Mesenchymal stem cell (in vitro differentiated cells and primary cell): ENCODE measurements around the gene ITPKB.
"Not testable (repeated sequence)": the region's sequence is repeated elsewhere in the genome, so short reads cannot be mapped to it uniquely, and the experiment has no call there.

Experiments used
- DNase-seq: peaks from one replicate; pipeline ENCODE4 v3.0.0-alpha.2; 2013
- H2AFZ ChIP-seq: one replicate; pipeline ENCODE4 v1.6.1; 2013; ENCODE audit warnings: low read depth, mild to moderate bottlenecking, control low read depth, inconsistent platforms, low read length, moderate library complexity
- H2AK5ac ChIP-seq: 2 replicates; pipeline ENCODE4 v1.6.1; 2013; ENCODE audit warnings: low read length, moderate library complexity, mild to moderate bottlenecking, inconsistent platforms; ENCODE audit not compliant: severe bottlenecking
- H2BK120ac ChIP-seq: one replicate; pipeline ENCODE4 v1.6.1; 2013; ENCODE audit warnings: low read depth, mild to moderate bottlenecking, inconsistent platforms, low read length, moderate library complexity
- H2BK12ac ChIP-seq, 2 experiments: one replicate each; pipeline ENCODE4 v1.6.1; 2013; ENCODE audit warnings: inconsistent platforms in 2 of 2, low read length in 2 of 2, mild to moderate bottlenecking in 2 of 2, moderate library complexity in 2 of 2, control low read depth in 1 of 2
- H2BK15ac ChIP-seq: one replicate; pipeline ENCODE4 v1.6.1; 2013; ENCODE audit warnings: mild to moderate bottlenecking, low read depth, inconsistent platforms; ENCODE audit not compliant: poor library complexity, severe bottlenecking
- H2BK5ac ChIP-seq: 2 replicates; pipeline ENCODE4 v1.6.1; 2013; ENCODE audit warnings: low read depth, mild to moderate bottlenecking, low read length, control low read depth, inconsistent platforms; ENCODE audit not compliant: poor library complexity, severe bottlenecking
- H3K14ac ChIP-seq, 2 experiments: one replicate each; pipeline ENCODE4 v1.6.1; 2013; ENCODE audit warnings: inconsistent platforms in 2 of 2, low read length in 2 of 2, control low read depth in 1 of 2, mild to moderate bottlenecking in 1 of 2, moderate library complexity in 1 of 2
- H3K18ac ChIP-seq, 2 experiments: one replicate each; pipeline ENCODE4 v1.6.1; 2013; ENCODE audit warnings: inconsistent platforms in 2 of 2, low read length in 2 of 2, control low read depth in 1 of 2, low read depth in 1 of 2, mild to moderate bottlenecking in 1 of 2
- H3K23ac ChIP-seq, 2 experiments: one replicate each; pipeline ENCODE4 v1.6.1; 2013; ENCODE audit warnings: inconsistent platforms in 2 of 2, low read length in 2 of 2, mild to moderate bottlenecking in 2 of 2, moderate library complexity in 2 of 2, control low read depth in 1 of 2
- H3K27ac ChIP-seq: 2 replicates; pipeline ENCODE4 v1.5.1; 2013; ENCODE audit warnings: mild to moderate bottlenecking, moderate library complexity, low read length, control low read depth, inconsistent platforms; ENCODE audit not compliant: poor library complexity, severe bottlenecking
- H3K27me3 ChIP-seq, 2 experiments: 2 replicates each; pipeline versions ENCODE4 v1.6.1 to v1.7.0; 2013; ENCODE audit warnings: low read length in 2 of 2, mild to moderate bottlenecking in 2 of 2, moderate library complexity in 2 of 2, control low read depth in 1 of 2, inconsistent platforms in 1 of 2; ENCODE audit not compliant: control insufficient read depth in 1 of 2, insufficient read depth in 1 of 2
- H3K36me3 ChIP-seq, 2 experiments: 2 replicates each; pipeline versions ENCODE4 v1.6.1 to v1.7.0; 2013; ENCODE audit warnings: low read length in 2 of 2, control low read depth in 1 of 2, inconsistent platforms in 1 of 2, low read depth in 1 of 2, mild to moderate bottlenecking in 1 of 2; ENCODE audit not compliant: insufficient read depth in 2 of 2, control insufficient read depth in 1 of 2
- H3K4ac ChIP-seq, 2 experiments: one replicate each; pipeline ENCODE4 v1.6.1; 2013; ENCODE audit warnings: inconsistent platforms in 2 of 2, low read length in 2 of 2, mild to moderate bottlenecking in 2 of 2, moderate library complexity in 2 of 2, control low read depth in 1 of 2, low read depth in 1 of 2
- H3K4me1 ChIP-seq: 2 replicates; pipeline ENCODE4 v1.6.1; 2013; ENCODE audit warnings: low read depth, low read length, control low read depth; ENCODE audit not compliant: control insufficient read depth, insufficient read depth
- H3K4me2 ChIP-seq: 2 replicates; pipeline ENCODE4 v1.6.1; 2013; ENCODE audit warnings: low read length, mild to moderate bottlenecking, inconsistent platforms; ENCODE audit not compliant: poor library complexity, severe bottlenecking
- H3K4me3 ChIP-seq, 2 experiments: 2 replicates each; pipeline versions ENCODE4 v1.5.1 to v1.7.0; 2013; ENCODE audit warnings: low read length in 2 of 2, mild to moderate bottlenecking in 2 of 2, control low read depth in 1 of 2, low read depth in 1 of 2; ENCODE audit not compliant: insufficient read depth in 1 of 2
- H3K79me1 ChIP-seq: replicated peaks from 2 replicates; pipeline ENCODE4 v1.6.1; 2013; ENCODE audit warnings: mild to moderate bottlenecking, control low read depth, low read length, inconsistent platforms; ENCODE audit not compliant: poor library complexity, severe bottlenecking
- H3K9ac ChIP-seq: 2 replicates; pipeline ENCODE4 v1.7.0; 2013; ENCODE audit warnings: mild to moderate bottlenecking, low read length, moderate library complexity
- H3K9me3 ChIP-seq: 2 replicates; pipeline ENCODE4 v1.7.0; 2013; ENCODE audit warnings: mild to moderate bottlenecking, low read length; ENCODE audit not compliant: control insufficient read depth
- H4K8ac ChIP-seq: one replicate; pipeline ENCODE4 v1.6.1; 2013; ENCODE audit warnings: inconsistent platforms, mild to moderate bottlenecking, low read length, moderate library complexity
- H4K91ac ChIP-seq: one replicate; pipeline ENCODE4 v1.6.1; 2013; ENCODE audit warnings: mild to moderate bottlenecking, low read length, inconsistent platforms
- WGBS: methylation state at CpG from one replicate; pipeline ENCODE4 v1.1.7; 2013; ENCODE audit warnings: mixed read lengths; 5-methylcytosine and 5-hydroxymethylcytosine counted together

Gene ITPKB

GRCh38 chr1:226599636-226600238 is 139.3 kb downstream of the ITPKB start:
- no peak overlapping the region for H2BK5ac ChIP-seq
- no peak overlapping the region for H2AFZ ChIP-seq
- no peak overlapping the region for H3K18ac ChIP-seq
- no peak overlapping the region for H3K14ac ChIP-seq
- no peak overlapping the region for H3K23ac ChIP-seq
- no peak for DNase-seq
- H3K27me3 ChIP-seq: peaks cover 38 to 47% of the 10 kb centered on the region in 2 experiments
- no peak overlapping the region for H3K4me2 ChIP-seq
- H3K79me1 ChIP-seq: no peaks in the 10 kb centered on the region
- H3K4ac ChIP-seq: no peak overlapping the region
- H2AK5ac ChIP-seq: no peak overlapping the region
- no peaks in the 10 kb centered on the region for H3K36me3 ChIP-seq
- H3K4me1 ChIP-seq: peaks cover 5% of the 10 kb centered on the region
- no peak overlapping the region for H3K9ac ChIP-seq
- H3K4me3 ChIP-seq: no peak overlapping the region
- no peak overlapping the region for H2BK120ac ChIP-seq
- H4K91ac ChIP-seq: no peak overlapping the region
- no peak overlapping the region for H4K8ac ChIP-seq
- H3K9me3 ChIP-seq: peaks cover 6% of the 10 kb centered on the region
- H2BK12ac ChIP-seq: no peak overlapping the region
- no peak overlapping the region for H2BK15ac ChIP-seq
- no peak overlapping the region for H3K27ac ChIP-seq

DNA sequence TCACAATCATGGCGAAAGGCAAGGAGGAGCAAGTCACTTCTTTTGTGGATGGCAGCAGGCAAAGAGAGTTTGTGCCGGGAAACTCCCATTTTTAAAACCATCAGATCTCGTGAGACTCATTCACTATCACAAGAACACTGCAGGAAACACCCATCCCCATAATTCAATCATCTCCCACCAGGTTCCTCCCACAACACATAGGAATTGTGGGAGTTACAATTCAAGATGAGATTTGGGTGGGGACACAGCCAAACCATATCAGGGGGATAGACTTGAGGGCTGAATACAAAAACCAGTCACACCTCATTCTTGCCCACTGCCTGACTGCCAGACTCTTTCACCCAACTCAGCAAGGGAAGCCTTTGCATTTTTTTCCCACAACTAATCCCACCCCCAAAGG is 140.1 kb downstream of the ITPKB start:
- not testable (repeated sequence) for H2BK15ac ChIP-seq, H3K9me3 ChIP-seq, H2AK5ac ChIP-seq, H3K4me2 ChIP-seq, H2BK12ac ChIP-seq, H3K79me1 ChIP-seq, H2AFZ ChIP-seq, DNase-seq, H2BK120ac ChIP-seq, H3K36me3 ChIP-seq, H4K8ac ChIP-seq, H3K18ac ChIP-seq, H3K23ac ChIP-seq, H3K4me3 ChIP-seq, H3K27ac ChIP-seq, H2BK5ac ChIP-seq, H3K4me1 ChIP-seq, H4K91ac ChIP-seq, H3K9ac ChIP-seq, H3K4ac ChIP-seq, H3K14ac ChIP-seq
- 95% methylated on average over 3 of the region's 3 CpGs for WGBS
- H3K27me3 ChIP-seq: peaks cover 41 to 44% of the 10 kb centered on the region in 2 experiments

GRCh38 chr1:226598455-226598849 is 140.6 kb downstream of the ITPKB start:
- Histone ChIP-seq H3K23ac (no peak overlapping the region), H2BK120ac (no peak overlapping the region), H2BK15ac (no peak overlapping the region), H3K4me1 (peaks cover 5% of the 10 kb centered on the region), H2BK5ac (no peak overlapping the region), H4K8ac (no peak overlapping the region), H3K27ac (no peak overlapping the region), H4K91ac (no peak overlapping the region), H3K18ac (no peak overlapping the region), H2BK12ac (no peak overlapping the region), H2AFZ (no peak overlapping the region), H3K27me3 (peaks cover 36 to 49% of the 10 kb centered on the region in 2 experiments), H3K36me3 (no peaks in the 10 kb centered on the region), H2AK5ac (no peak overlapping the region), H3K4me3 (no peak overlapping the region), H3K4ac (no peak overlapping the region), H3K79me1 (no peaks in the 10 kb centered on the region), H3K4me2 (no peak overlapping the region), H3K14ac (no peak overlapping the region), H3K9me3 (peaks cover 6% of the 10 kb centered on the region), H3K9ac (no peak overlapping the region)
- DNase-seq: no peak
- WGBS: 70% methylated on average over 2 of the region's 2 CpGs

DNA sequence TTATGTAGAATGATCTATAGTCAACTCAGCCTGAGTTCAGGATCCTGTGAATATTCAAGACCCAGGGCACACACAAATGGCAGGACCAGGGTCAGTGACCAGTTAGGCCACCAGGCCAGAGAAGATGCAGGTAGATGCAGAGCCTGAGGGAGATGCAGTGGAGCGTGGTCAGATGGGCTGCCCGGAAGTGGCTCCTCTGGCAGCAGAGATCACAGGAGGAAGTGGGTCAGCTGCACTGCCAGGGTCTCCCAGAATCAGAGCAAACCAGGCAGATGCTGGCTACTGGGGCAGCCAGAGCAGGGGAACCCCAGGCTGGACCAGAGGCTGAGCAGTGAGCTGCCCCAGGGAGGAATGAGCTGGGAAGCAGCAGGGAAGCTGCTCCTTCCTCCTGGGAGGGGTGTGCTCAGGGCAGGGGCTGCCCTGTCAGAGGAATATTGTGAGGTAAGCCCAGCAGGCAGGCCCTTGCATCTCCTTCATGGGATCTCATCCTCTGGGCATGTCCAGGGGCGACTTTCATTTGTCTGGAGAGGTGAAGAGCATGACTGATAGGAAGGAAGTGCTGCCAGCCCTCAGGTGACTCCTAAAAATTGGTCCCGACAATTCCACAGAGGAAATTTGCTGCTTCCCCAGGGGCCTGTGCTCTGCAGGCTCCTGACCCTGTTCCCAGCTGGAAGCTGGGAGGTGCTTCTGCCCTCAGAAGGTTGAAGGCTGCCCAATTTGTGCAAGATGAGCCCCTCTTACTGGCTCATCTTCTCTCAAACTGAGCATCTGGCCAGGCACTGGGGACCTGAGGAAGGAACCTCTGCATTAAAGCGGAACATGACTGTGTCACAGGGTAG is 141.2 kb downstream of the ITPKB start:
- Histone ChIP-seq H3K36me3 (no peaks in the 10 kb centered on the region), H3K4me3 (no peak overlapping the region), H2BK5ac (no peak overlapping the region), H3K23ac (no peak overlapping the region), H2AK5ac (no peak overlapping the region), H3K27ac (no peak overlapping the region), H3K14ac (no peak overlapping the region), H3K4me2 (no peak overlapping the region), H4K8ac (no peak overlapping the region), H2BK12ac (no peak overlapping the region), H3K9ac (no peak overlapping the region), H4K91ac (no peak overlapping the region), H2AFZ (no peak overlapping the region), H3K79me1 (no peaks in the 10 kb centered on the region), H2BK15ac (no peak overlapping the region), H3K18ac (no peak overlapping the region), H3K9me3 (peaks cover 6% of the 10 kb centered on the region), H3K4ac (no peak overlapping the region), H2BK120ac (no peak overlapping the region), H3K4me1 (peaks cover 5% of the 10 kb centered on the region), H3K27me3 (peaks cover 33 to 51% of the 10 kb centered on the region in 2 experiments)
- no peak for DNase-seq
- WGBS: 83% methylated on average over 5 of the region's 5 CpGs
